ENCODE results near the gene ZNF569. TPM values are rescaled to one million over a fixed set of nuclear protein-coding genes. Genes with fewer than 3 reads are reported as not detected.
A peak's percentile ranks its signal among the peaks of the same experiment; 100 is the strongest.

Gene ZNF569
- total and polyA plus RNA-seq, 7 donors: 2.0 to 8.0 (median 3.3) TPM

DNA sequence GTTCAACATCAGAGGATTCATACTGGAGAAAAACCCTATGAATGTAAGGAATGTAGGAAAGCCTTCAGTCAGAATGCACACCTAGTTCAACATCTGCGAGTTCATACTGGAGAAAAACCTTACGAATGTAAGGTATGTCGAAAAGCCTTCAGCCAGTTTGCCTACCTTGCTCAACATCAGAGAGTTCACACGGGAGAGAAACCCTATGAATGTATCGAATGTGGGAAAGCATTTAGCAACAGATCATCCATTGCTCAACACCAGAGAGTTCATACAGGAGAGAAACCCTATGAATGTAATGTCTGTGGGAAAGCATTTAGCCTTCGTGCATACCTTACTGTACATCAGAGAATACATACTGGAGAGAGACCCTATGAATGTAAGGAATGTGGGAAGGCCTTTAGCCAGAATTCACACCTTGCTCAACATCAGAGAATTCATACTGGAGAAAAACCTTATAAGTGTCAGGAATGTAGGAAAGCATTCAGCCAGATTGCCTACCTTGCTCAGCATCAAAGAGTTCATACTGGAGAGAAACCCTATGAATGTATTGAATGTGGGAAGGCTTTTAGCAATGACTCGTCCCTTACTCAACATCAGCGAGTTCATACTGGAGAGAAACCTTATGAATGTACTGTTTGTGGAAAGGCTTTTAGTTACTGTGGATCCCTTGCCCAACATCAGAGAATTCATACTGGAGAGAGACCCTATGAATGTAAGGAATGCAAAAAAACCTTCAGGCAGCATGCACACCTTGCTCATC is 17.3 kb upstream of the ZNF569 start:
- TF ChIP-seq, protein P1, sequence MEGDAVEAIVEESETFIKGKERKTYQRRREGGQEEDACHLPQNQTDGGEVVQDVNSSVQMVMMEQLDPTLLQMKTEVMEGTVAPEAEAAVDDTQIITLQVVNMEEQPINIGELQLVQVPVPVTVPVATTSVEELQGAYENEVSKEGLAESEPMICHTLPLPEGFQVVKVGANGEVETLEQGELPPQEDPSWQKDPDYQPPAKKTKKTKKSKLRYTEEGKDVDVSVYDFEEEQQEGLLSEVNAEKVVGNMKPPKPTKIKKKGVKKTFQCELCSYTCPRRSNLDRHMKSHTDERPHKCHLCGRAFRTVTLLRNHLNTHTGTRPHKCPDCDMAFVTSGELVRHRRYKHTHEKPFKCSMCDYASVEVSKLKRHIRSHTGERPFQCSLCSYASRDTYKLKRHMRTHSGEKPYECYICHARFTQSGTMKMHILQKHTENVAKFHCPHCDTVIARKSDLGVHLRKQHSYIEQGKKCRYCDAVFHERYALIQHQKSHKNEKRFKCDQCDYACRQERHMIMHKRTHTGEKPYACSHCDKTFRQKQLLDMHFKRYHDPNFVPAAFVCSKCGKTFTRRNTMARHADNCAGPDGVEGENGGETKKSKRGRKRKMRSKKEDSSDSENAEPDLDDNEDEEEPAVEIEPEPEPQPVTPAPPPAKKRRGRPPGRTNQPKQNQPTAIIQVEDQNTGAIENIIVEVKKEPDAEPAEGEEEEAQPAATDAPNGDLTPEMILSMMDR (IDR thresholded peaks at IDR 0.05): no peak
- no peak overlapping the region for H3K27ac ChIP-seq
- no peaks in the 10 kb centered on the region for H3K27me3 ChIP-seq (ENCODE audit: insufficient read depth in 3 of 3, low read length in 2 of 3)
- ATAC-seq (no peak), DNase-seq (no peak)
- intact Hi-C loops (cut with DNase I): no loop called here
- 98 to 99% (median 98%) methylated on average over 8 of the region's 8 CpGs for WGBS, 3 donors
- peaks cover 24 to 37% of the 10 kb centered on the region in 2 donors for H3K36me3 ChIP-seq (ENCODE audit: insufficient read depth in 1 of 2, low read depth in 1 of 2)
- H3K4me3 ChIP-seq: no peak overlapping the region
- H3K4me1 ChIP-seq: no peaks in the 10 kb centered on the region
- H3K9me3 ChIP-seq: peaks cover 97% of the 10 kb centered on the region

- H3K9me3 ChIP-seq: peaks cover 35% of the 10 kb centered on the region
- H3K36me3 ChIP-seq (ENCODE audit: insufficient read depth in 1 of 2, low read depth in 1 of 2): peaks cover 15 to 40% of the 10 kb centered on the region in 2 donors
Measured at GRCh38 chr19:37472165-37472564, 4.9 kb upstream of the ZNF569 start.

GRCh38 chr19:37470216-37470615 is 3.0 kb upstream of the ZNF569 start:
- Histone ChIP-seq H3K4me3 (peak overlapping the region; percentile 93), H3K4me1 (peaks cover 9% of the 10 kb centered on the region), H3K27me3 (ENCODE audit: insufficient read depth in 3 of 3, low read length in 2 of 3) (no peaks in the 10 kb centered on the region), H3K27ac (no peak overlapping the region), H3K36me3 (ENCODE audit: insufficient read depth in 1 of 2, low read depth in 1 of 2) (peaks cover 2 to 21% of the 10 kb centered on the region in 2 donors), H3K9me3 (peaks cover 26% of the 10 kb centered on the region)
- WGBS, 3 donors: 84 to 88% (median 85%) methylated on average over 4 of the region's 4 CpGs
- no peak for ATAC-seq
- DNase-seq: no peak
- intact Hi-C loops (cut with DNase I): loop anchor here in 1 of 2 donors (10.0 kb wide), 1 partner anchor 125 kb away; the partner anchor contains the start of genes ZNF540 and ZNF571
- TF ChIP-seq, protein P1 (IDR thresholded peaks at IDR 0.05): no peak

More at GRCh38 chr19:37472165-37472564, 4.9 kb upstream of the ZNF569 start:
- ATAC-seq (no peak), DNase-seq (no peak)
- intact Hi-C loops (cut with DNase I): loop anchor here in 1 of 2 donors (10.0 kb wide), 1 partner anchor 123 kb away; the partner anchor contains the start of genes ZNF540 and ZNF571
- Histone ChIP-seq H3K4me1 (peaks cover 9% of the 10 kb centered on the region), H3K27ac (no peak overlapping the region), H3K27me3 (ENCODE audit: insufficient read depth in 3 of 3, low read length in 2 of 3) (no peaks in the 10 kb centered on the region), H3K4me3 (no peak overlapping the region)
- TF ChIP-seq, protein P1 (IDR thresholded peaks at IDR 0.05): no peak
- 97 to 99% (median 97%) methylated on average over 9 of the region's 9 CpGs for WGBS, 3 donors

DNA sequence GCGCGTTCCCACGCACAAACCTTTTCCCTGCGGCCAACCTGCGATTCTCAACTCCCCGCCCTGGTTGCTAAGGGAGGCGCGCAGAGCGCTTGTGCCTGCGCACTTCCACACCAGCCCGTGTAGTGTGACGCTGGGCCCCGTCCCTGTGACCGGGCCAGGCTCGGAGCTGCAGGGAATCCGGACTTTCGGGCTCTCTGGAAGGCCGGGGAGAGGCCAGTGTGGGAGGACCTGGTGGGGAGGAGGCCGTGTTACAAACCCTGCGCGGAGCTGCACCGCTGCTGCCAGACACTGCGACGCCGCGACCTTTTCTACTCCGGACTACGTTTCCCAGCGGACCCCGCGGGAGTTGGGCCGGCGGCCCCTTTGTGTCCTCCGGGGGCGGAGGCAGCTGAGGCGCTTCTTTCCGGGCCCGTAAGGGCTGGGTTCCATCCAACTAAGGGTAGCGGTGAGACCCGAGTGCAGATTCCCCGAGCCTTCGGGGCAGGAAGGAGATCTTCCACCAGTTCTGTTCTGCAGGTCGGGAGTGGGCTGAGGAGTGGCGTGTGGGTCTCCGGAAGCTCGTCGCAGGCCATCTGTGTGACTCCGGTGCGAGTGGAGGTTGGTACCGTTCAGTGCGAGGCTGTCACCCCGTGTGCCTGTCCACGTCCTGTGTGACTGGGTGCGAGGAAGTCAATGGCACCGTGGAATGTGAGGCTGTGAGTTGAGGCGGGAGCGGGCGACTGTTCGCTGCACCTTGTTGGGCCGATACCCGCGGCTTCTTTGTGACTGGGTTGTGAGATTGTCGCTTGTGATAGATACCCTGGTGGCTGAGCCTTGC is 1.9 kb upstream of the ZNF569 start, which contains the start of gene ZNF570:
Gene ZNF570 (plus strand): TSS at position 396 of the 817 bp plus-strand sequence. CDS start 999 bp downstream, outside the sequence.
- H3K27ac ChIP-seq: peak within 1 kb of the TSS; percentile 82
- H3K4me3 ChIP-seq: peak within 1 kb of the TSS; percentile 93
- intact Hi-C loops (cut with DNase I): loop anchor here (5.0 to 10.0 kb wide), 4 partner anchors 134 to 254 kb away; partner anchors contain the start of genes ZFP30 (in 1 of the 2), ZNF383 (in 1 of the 2) and ZNF585B (in 1 of the 2)
- TF ChIP-seq, protein P1 (IDR thresholded peaks at IDR 0.05): no peak
- peaks cover 9% of the 10 kb centered on the region for H3K4me1 ChIP-seq
- DNase-seq: peak; percentile 92 to 95
- peaks cover 9 to 19% of the 10 kb centered on the region in 2 donors for H3K36me3 ChIP-seq (ENCODE audit: insufficient read depth in 1 of 2, low read depth in 1 of 2)
- WGBS, 3 donors: 0 to 1% (median 0%) methylated on average over 58 to 63 of the region's 63 CpGs
- peaks cover 15% of the 10 kb centered on the region for H3K9me3 ChIP-seq
- peak; percentile 88 to 91 (median 90) for ATAC-seq
- no peaks in the 10 kb centered on the region for H3K27me3 ChIP-seq (ENCODE audit: insufficient read depth in 3 of 3, low read length in 2 of 3)
